ENCODE results near the gene LRCH3. TPM values are rescaled to one million over a fixed set of nuclear protein-coding genes. Genes with fewer than 3 reads are reported as not detected.

Gene LRCH3
- polyA plus RNA-seq, 1 donor from 2014 or later: 41.4 TPM

DNA sequence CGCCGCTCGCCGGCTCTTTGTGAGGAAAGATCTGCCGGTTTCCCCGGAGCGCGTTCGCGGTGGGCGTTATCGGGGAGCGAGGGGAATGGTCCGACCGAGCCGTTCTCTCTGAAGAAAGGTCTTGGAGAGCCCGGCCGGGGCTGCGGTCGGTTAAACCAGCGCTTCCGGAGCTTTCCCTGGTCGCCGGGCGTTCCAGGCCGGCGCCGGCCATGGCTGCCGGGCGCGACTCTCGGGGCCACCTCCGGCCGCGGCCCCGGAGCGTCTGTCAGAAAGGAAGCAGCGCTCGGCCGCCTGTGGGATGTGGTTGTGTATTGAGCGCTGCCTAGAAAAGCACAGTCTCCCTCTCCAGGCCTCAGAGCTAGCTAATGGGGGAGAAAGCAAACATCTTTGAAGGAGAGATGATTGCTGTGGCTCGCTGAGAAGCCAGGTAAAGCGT is 40.6 kb upstream of the LRCH3 start:
- Histone ChIP-seq H3K27ac (ENCODE audit: low read length) (peak overlapping the region; percentile 93), H3K4me2 (ENCODE audit: low read length) (peak overlapping the region; percentile 42), H4K20me1 (ENCODE audit: insufficient read depth) (peaks cover 13% of the 10 kb centered on the region), H3K27me3 (ENCODE audit: insufficient read depth, low read depth, low read length) (no peaks in the 10 kb centered on the region), H3F3A (ENCODE audit: insufficient read depth, low read length, poor library complexity, severe bottlenecking) (peaks cover 7% of the 10 kb centered on the region), H3K79me2 (replicated peaks; ENCODE audit: insufficient read depth, low read length) (peaks cover 46% of the 10 kb centered on the region), H3K9me2 (ENCODE audit: insufficient read depth, low read length) (no peaks in the 10 kb centered on the region), H3K9ac (ENCODE audit: low read length) (peak overlapping the region; percentile 92), H2AFZ (ENCODE audit: low read depth, low read length) (peak overlapping the region; percentile 69), H3K4me3 (ENCODE audit: low read length) (peak overlapping the region; percentile 95), H3K36me3 (ENCODE audit: insufficient read depth, low read length) (no peaks in the 10 kb centered on the region), H3K9me3 (ENCODE audit: low read length) (no peaks in the 10 kb centered on the region)
- TF ChIP-seq CTCF (IDR thresholded peaks at IDR 0.05; ENCODE audit: poor library complexity, severe bottlenecking): no peak
- TF ChIP-seq, protein P1, sequence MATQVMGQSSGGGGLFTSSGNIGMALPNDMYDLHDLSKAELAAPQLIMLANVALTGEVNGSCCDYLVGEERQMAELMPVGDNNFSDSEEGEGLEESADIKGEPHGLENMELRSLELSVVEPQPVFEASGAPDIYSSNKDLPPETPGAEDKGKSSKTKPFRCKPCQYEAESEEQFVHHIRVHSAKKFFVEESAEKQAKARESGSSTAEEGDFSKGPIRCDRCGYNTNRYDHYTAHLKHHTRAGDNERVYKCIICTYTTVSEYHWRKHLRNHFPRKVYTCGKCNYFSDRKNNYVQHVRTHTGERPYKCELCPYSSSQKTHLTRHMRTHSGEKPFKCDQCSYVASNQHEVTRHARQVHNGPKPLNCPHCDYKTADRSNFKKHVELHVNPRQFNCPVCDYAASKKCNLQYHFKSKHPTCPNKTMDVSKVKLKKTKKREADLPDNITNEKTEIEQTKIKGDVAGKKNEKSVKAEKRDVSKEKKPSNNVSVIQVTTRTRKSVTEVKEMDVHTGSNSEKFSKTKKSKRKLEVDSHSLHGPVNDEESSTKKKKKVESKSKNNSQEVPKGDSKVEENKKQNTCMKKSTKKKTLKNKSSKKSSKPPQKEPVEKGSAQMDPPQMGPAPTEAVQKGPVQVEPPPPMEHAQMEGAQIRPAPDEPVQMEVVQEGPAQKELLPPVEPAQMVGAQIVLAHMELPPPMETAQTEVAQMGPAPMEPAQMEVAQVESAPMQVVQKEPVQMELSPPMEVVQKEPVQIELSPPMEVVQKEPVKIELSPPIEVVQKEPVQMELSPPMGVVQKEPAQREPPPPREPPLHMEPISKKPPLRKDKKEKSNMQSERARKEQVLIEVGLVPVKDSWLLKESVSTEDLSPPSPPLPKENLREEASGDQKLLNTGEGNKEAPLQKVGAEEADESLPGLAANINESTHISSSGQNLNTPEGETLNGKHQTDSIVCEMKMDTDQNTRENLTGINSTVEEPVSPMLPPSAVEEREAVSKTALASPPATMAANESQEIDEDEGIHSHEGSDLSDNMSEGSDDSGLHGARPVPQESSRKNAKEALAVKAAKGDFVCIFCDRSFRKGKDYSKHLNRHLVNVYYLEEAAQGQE (IDR thresholded peaks at IDR 0.05; ENCODE audit: borderline replicate concordance): no peak
- no peak for TF ChIP-seq EP300 (conservative IDR thresholded peaks at IDR 0.05; ENCODE audit: poor library complexity, severe bottlenecking)
- TF ChIP-seq RAD21 (conservative IDR thresholded peaks at IDR 0.05): peak; percentile 9
- TF ChIP-seq POLR2AphosphoS5 (IDR thresholded peaks at IDR 0.05): no peak
- TF ChIP-seq TAF1 (IDR thresholded peaks at IDR 0.05; ENCODE audit: low read depth): no peak

DNA sequence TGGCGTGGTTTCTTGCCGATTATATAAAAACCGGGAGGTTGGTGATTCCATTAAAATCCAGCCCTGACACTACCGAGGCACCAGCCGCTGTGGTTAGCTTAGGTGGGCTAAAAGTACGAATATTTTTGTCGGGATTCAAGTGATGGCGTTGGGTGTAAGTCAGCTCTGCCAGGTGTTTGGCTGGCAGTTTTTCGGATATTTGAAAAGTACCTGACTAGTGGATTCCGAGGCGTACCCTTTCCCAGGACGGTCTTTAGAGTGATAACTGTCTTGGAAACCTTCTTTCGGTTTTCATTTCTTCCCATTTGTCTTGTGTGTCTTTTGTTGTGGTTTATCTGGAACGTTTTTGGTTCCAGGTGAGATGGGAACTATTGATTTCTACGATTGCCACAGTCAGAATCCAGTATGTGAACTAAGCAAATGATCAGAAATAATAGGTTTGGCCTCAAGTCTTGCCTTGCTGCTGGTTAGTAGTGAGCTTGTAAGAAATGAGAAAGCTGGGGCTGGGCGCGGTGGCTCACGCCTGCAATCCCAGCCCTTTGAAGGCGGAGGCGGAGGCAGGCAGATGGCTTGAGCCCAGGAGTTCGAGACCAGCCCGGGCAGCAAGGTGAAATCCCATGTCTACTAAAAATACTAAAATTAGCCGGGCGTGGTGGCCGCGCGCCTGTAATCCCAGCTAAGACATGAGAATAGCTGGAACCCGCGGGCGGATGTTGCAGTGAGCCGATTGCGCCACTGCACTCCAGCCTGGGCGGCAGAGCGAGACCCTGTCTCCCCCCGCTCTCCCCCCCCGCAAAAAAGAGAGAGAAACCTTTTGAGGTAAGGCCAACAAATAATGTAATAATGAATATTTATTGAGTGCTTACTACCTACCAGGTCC is 40.0 kb upstream of the LRCH3 start:
- H3F3A ChIP-seq (ENCODE audit: insufficient read depth, low read length, poor library complexity, severe bottlenecking): peaks cover 7% of the 10 kb centered on the region
- no peaks in the 10 kb centered on the region for H3K36me3 ChIP-seq (ENCODE audit: insufficient read depth, low read length)
- TF ChIP-seq EP300 (conservative IDR thresholded peaks at IDR 0.05; ENCODE audit: poor library complexity, severe bottlenecking) (no peak), EZH2 (IDR thresholded peaks at IDR 0.05; ENCODE audit: borderline replicate concordance, insufficient read depth, low read length, poor library complexity, severe bottlenecking) (no peak), SMC3 (conservative IDR thresholded peaks at IDR 0.05; ENCODE audit: poor library complexity) (no peak), TAF1 (IDR thresholded peaks at IDR 0.05; ENCODE audit: low read depth) (peak; percentile 5), RAD21 (conservative IDR thresholded peaks at IDR 0.05) (no peak), MXI1 (conservative IDR thresholded peaks at IDR 0.05; ENCODE audit: poor library complexity, severe bottlenecking) (peak; percentile 7), POLR2AphosphoS5 (IDR thresholded peaks at IDR 0.05) (peak; percentile 15), CTCF (IDR thresholded peaks at IDR 0.05; ENCODE audit: poor library complexity, severe bottlenecking) (no peak)
- TF ChIP-seq, protein P1 (IDR thresholded peaks at IDR 0.05; ENCODE audit: borderline replicate concordance): peak; percentile 3
- H3K9ac ChIP-seq (ENCODE audit: low read length): peak overlapping the region; percentile 92
- H4K20me1 ChIP-seq (ENCODE audit: insufficient read depth): peaks cover 13% of the 10 kb centered on the region
- H3K9me3 ChIP-seq (ENCODE audit: low read length): no peaks in the 10 kb centered on the region
- peak overlapping the region; percentile 95 for H3K4me3 ChIP-seq (ENCODE audit: low read length)
- H3K27ac ChIP-seq (ENCODE audit: low read length): peak overlapping the region; percentile 93
- H3K4me2 ChIP-seq (ENCODE audit: low read length): peak overlapping the region; percentile 42
- no peaks in the 10 kb centered on the region for H3K9me2 ChIP-seq (ENCODE audit: insufficient read depth, low read length)
- H3K27me3 ChIP-seq (ENCODE audit: insufficient read depth, low read depth, low read length): no peaks in the 10 kb centered on the region
- H2AFZ ChIP-seq (ENCODE audit: low read depth, low read length): no peak overlapping the region
- H3K79me2 ChIP-seq (replicated peaks; ENCODE audit: insufficient read depth, low read length): peaks cover 52% of the 10 kb centered on the region

Measured in neural cell (in vitro differentiated cells).